GM23338 (cell line): Measurements from ENCODE around the gene CYP26B1. TPM values are rescaled to one million over a fixed set of nuclear protein-coding genes. Genes with fewer than 3 reads are reported as not detected.

Experiments
- CTCF ChIP-seq, 2 experiments: fragments of 200-600 bp in 1 of 2; sonication (generic) in 1 of 2; conservative IDR thresholded peaks; 2 replicates each; pipeline versions ENCODE4 v1.5.1 to v1.6.1; 2016 to 2017; ENCODE audit warnings: antibody characterized with exemption in 2 of 2, low read depth in 2 of 2, mild to moderate bottlenecking in 2 of 2, moderate library complexity in 1 of 2
- EZH2 ChIP-seq: fragments of 200-600 bp; sonication (generic); IDR thresholded peaks from one replicate; pipeline ENCODE4 v1.8.0; 2017; ENCODE audit warnings: antibody characterized with exemption, mild to moderate bottlenecking, low read depth; ENCODE audit not compliant: unreplicated experiment
- JUNB ChIP-seq: IDR thresholded peaks from one replicate; pipeline ENCODE4 v1.6.1; 2016; ENCODE audit warnings: antibody characterized with exemption; ENCODE audit not compliant: unreplicated experiment
- STAT1 ChIP-seq: IDR thresholded peaks from one replicate; pipeline ENCODE4 v1.6.1; 2016; ENCODE audit warnings: antibody characterized with exemption; ENCODE audit not compliant: unreplicated experiment
- ZNF114 ChIP-seq: fragments of 250-450 bp; sonication (Bioruptor Pico); IDR thresholded peaks from 2 replicates; pipeline ENCODE4 v1.5.0; 2020; ENCODE audit warnings: mild to moderate bottlenecking, moderate library complexity
- ZNF331 ChIP-seq: fragments of 250-450 bp; sonication (Bioruptor Pico); IDR thresholded peaks from 2 replicates; pipeline ENCODE4 v1.5.0; 2020; ENCODE audit warnings: low read depth, mild to moderate bottlenecking, moderate library complexity
- polyA plus RNA-seq: library from polyadenylated mRNA; unstranded; fragments of >200 nt; fragmentation: Nextera tagmentation; extraction: Ambion mirVana; gene quantifications from 2 replicates; pipeline ENCODE4 v1.2.1, GENCODE V29; 2016
- total RNA-seq: library from RNA; depleted of rRNA; stranded (reverse); fragments of >200 nt; shearing (Covaris generic); gene quantifications from 2 replicates; pipeline ENCODE4 v1.2.3, GENCODE V29; 2014
- TF ChIP-seq, protein P1 (sequence below): fragments of 250-450 bp; sonication (Bioruptor Pico); IDR thresholded peaks from 2 replicates; pipeline ENCODE4 v1.5.0; 2020; ENCODE audit warnings: mild to moderate bottlenecking, moderate library complexity
- TF ChIP-seq, protein P2 (sequence below): IDR thresholded peaks from 2 replicates; pipeline ENCODE4 v1.6.1; 2016; ENCODE audit warnings: antibody characterized with exemption

The CYP26B1 gene
- total and polyA plus RNA-seq, 2 experiments from 2014 or later = 0.05 to 0.31 TPM

DNA sequence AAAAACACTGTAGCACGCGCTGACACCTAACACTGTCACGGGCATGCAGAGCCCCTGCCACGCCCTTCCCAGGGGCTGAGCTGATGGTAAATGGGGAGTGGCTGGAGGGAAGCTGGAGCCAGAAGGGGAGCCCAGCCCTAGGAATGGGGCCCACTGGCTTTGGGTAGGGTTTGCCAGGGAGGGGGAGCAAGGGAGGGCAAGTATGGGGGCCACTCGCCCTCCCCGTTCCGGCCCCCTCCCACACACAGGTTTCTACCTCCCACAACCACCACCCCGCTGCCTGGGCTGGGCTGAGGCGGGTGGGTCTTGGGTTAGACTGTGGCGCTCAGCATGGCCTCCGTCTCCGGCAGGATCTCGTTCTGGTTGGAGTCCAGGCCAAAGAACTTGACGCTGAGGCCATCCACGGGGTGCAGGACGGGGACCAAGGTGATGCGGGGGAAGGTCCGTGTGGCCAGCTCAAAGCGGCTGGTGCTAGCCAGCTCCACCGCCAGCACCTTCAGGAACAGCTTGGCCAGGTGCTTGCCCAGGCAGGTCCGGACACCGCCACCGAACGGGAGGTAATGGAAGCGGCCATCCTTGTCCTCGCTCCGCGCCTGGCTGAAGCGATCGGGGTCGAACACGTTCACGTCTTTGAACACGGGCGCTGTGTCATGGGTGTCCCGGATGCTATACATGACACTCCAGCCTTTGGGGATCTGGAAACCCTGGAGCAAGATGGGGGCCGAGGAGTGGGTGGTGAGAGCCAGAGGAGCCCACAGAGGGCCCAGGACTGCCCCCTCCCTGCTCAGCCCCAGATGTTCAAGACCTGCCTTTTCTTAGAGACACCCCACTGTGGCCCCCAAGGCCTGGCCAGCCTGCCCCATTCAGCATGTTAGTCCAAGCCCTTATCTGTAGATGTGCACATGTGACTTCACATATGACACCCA, 15.5 kb downstream of the CYP26B1 start (continued):
- TF ChIP-seq, protein P1, sequence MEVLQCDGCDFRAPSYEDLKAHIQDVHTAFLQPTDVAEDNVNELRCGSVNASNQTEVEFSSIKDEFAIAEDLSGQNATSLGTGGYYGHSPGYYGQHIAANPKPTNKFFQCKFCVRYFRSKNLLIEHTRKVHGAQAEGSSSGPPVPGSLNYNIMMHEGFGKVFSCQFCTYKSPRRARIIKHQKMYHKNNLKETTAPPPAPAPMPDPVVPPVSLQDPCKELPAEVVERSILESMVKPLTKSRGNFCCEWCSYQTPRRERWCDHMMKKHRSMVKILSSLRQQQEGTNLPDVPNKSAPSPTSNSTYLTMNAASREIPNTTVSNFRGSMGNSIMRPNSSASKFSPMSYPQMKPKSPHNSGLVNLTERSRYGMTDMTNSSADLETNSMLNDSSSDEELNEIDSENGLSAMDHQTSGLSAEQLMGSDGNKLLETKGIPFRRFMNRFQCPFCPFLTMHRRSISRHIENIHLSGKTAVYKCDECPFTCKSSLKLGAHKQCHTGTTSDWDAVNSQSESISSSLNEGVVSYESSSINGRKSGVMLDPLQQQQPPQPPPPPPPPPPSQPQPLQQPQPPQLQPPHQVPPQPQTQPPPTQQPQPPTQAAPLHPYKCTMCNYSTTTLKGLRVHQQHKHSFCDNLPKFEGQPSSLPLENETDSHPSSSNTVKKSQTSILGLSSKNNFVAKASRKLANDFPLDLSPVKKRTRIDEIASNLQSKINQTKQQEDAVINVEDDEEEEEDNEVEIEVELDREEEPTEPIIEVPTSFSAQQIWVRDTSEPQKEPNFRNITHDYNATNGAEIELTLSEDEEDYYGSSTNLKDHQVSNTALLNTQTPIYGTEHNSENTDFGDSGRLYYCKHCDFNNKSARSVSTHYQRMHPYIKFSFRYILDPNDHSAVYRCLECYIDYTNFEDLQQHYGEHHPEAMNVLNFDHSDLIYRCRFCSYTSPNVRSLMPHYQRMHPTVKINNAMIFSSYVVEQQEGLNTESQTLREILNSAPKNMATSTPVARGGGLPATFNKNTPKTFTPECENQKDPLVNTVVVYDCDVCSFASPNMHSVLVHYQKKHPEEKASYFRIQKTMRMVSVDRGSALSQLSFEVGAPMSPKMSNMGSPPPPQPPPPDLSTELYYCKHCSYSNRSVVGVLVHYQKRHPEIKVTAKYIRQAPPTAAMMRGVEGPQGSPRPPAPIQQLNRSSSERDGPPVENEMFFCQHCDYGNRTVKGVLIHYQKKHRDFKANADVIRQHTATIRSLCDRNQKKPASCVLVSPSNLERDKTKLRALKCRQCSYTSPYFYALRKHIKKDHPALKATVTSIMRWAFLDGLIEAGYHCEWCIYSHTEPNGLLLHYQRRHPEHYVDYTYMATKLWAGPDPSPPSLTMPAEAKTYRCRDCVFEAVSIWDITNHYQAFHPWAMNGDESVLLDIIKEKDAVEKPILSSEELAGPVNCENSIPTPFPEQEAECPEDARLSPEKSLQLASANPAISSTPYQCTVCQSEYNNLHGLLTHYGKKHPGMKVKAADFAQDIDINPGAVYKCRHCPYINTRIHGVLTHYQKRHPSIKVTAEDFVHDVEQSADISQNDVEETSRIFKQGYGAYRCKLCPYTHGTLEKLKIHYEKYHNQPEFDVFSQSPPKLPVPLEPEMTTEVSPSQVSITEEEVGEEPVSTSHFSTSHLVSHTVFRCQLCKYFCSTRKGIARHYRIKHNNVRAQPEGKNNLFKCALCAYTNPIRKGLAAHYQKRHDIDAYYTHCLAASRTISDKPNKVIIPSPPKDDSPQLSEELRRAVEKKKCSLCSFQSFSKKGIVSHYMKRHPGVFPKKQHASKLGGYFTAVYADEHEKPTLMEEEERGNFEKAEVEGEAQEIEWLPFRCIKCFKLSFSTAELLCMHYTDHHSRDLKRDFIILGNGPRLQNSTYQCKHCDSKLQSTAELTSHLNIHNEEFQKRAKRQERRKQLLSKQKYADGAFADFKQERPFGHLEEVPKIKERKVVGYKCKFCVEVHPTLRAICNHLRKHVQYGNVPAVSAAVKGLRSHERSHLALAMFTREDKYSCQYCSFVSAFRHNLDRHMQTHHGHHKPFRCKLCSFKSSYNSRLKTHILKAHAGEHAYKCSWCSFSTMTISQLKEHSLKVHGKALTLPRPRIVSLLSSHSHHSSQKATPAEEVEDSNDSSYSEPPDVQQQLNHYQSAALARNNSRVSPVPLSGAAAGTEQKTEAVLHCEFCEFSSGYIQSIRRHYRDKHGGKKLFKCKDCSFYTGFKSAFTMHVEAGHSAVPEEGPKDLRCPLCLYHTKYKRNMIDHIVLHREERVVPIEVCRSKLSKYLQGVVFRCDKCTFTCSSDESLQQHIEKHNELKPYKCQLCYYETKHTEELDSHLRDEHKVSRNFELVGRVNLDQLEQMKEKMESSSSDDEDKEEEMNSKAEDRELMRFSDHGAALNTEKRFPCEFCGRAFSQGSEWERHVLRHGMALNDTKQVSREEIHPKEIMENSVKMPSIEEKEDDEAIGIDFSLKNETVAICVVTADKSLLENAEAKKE (CRISPR knock-in tag) = no peak
- TF ChIP-seq ZNF114 (CRISPR knock-in tag) = no peak
- TF ChIP-seq JUNB = no peak
- TF ChIP-seq CTCF (conservative IDR thresholded peaks at IDR 0.05; ENCODE audit: low read depth in 2 of 2) = no peak
- TF ChIP-seq ZNF331 (CRISPR knock-in tag) = no peak
- no peak for TF ChIP-seq EZH2
- TF ChIP-seq, protein P2, sequence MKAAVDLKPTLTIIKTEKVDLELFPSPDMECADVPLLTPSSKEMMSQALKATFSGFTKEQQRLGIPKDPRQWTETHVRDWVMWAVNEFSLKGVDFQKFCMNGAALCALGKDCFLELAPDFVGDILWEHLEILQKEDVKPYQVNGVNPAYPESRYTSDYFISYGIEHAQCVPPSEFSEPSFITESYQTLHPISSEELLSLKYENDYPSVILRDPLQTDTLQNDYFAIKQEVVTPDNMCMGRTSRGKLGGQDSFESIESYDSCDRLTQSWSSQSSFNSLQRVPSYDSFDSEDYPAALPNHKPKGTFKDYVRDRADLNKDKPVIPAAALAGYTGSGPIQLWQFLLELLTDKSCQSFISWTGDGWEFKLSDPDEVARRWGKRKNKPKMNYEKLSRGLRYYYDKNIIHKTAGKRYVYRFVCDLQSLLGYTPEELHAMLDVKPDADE = no peak
- no peak for TF ChIP-seq STAT1
